GM19372 (cell line): ENCODE data around the gene EVX2.

Experiments
- ATAC-seq: cut with Tn5 transposase; IDR thresholded peaks from one replicate; pipeline ENCODE4 v1.9.1; 2021; ENCODE audit warnings: mild to moderate bottlenecking, low read depth, moderate library complexity; ENCODE audit not compliant: unreplicated experiment

EVX2 gene

GRCh38 chr2:176085120-176085788, 1.5 kb upstream of the EVX2 start:
- no peak for ATAC-seq

GRCh38 chr2:176084611-176085119, 903 bp upstream of the EVX2 start:
- no peak for ATAC-seq

- no peak for ATAC-seq
Observed at GRCh38 chr2:176082824-176083751, 674 bp downstream of the EVX2 start.

- no peak for ATAC-seq
Observed at GRCh38 chr2:176082525-176082823, 1.3 kb downstream of the EVX2 start.

GRCh38 chr2:176081837-176082524, 1.8 kb downstream of the EVX2 start:
- ATAC-seq, result no peak

- ATAC-seq, result no peak
Observed at GRCh38 chr2:176081376-176081836, 2.4 kb downstream of the EVX2 start.

GRCh38 chr2:176080540-176081375, 3.0 kb downstream of the EVX2 start:
- ATAC-seq, result no peak

GRCh38 chr2:176079831-176080539, 3.8 kb downstream of the EVX2 start:
- no peak for ATAC-seq

- ATAC-seq, result no peak
Observed at GRCh38 chr2:176079285-176079830, 4.4 kb downstream of the EVX2 start.

- ATAC-seq, result no peak
Observed at GRCh38 chr2:176078541-176079284, 5.0 kb downstream of the EVX2 start.

GRCh38 chr2:176076796-176077195, 7.0 kb downstream of the EVX2 start:
- no peak for ATAC-seq

GRCh38 chr2:176076063-176076462, 7.7 kb downstream of the EVX2 start:
- no peak for ATAC-seq

- no peak for ATAC-seq
Observed at GRCh38 chr2:176075481-176075880, 8.3 kb downstream of the EVX2 start.

- ATAC-seq, result no peak
Observed at GRCh38 chr2:176074919-176075425, 8.8 kb downstream of the EVX2 start.

GRCh38 chr2:176072951-176073904, 10.5 kb downstream of the EVX2 start:
- ATAC-seq, result no peak

- ATAC-seq, result no peak
Observed at GRCh38 chr2:176072292-176072669, 11.5 kb downstream of the EVX2 start.
